Measurements from ENCODE around the gene APOL3. TPM values are rescaled to one million over a fixed set of nuclear protein-coding genes. Genes with fewer than 3 reads are reported as not detected.
"Not testable (repeated sequence)": the region's sequence is repeated elsewhere in the genome, so short reads cannot be mapped to it uniquely, and the experiment has no call there.

The APOL3 gene
- total RNA-seq, 1 experiment from 2014 or later, result 0.44 TPM

GRCh38 chr22:36144886-36145541, 15.5 kb downstream of the APOL3 start:
- TF ChIP-seq CTCF (IDR thresholded peaks at IDR 0.05; ENCODE audit: unreplicated experiment), result peak; percentile 87
- H3K4me1 Mint-ChIP-seq (ENCODE audit: insufficient read depth, unreplicated experiment), result peaks cover 23% of the 10 kb centered on the region
- H3K36me3 Mint-ChIP-seq (ENCODE audit: insufficient read depth, unreplicated experiment), result peaks cover 9% of the 10 kb centered on the region
- H3K9me3 Mint-ChIP-seq (ENCODE audit: unreplicated experiment), result no peaks in the 10 kb centered on the region
- ChIA-PET POLR2A (interaction anchor here (1.0 kb wide), 1 partner anchor 93 kb away, joined by 3 read pairs; no protein-coding TSS in a partner anchor), CTCF (interaction anchor here (0.7 to 3.1 kb wide), 19 partner anchors 11 to 1114 kb away, joined by 3 to 25 read pairs (median 4); partner anchors contain the start of gene APOL2)
- peak; percentile 62 for DNase-seq (ENCODE audit: unreplicated experiment)
- no TSS peak for BruUV-seq (replicated peaks)
- no peak overlapping the region for H3K27ac Mint-ChIP-seq (ENCODE audit: low read depth, unreplicated experiment)
- no peak overlapping the region for H3K4me3 Mint-ChIP-seq (ENCODE audit: unreplicated experiment)
- intact Hi-C loops (cut with micrococcal nuclease), result loop anchor here (1.0 to 2.0 kb wide), 4 partner anchors 35 to 132 kb away; partner anchors contain the start of gene APOL2
- peaks cover 32% of the 10 kb centered on the region for H3K27me3 Mint-ChIP-seq (ENCODE audit: insufficient read depth, unreplicated experiment)

- ChIA-PET POLR2A (interaction anchor here (1.2 kb wide), 1 partner anchor 33 kb away, joined by 3 read pairs; no protein-coding TSS in a partner anchor), CTCF (interaction anchor here (1.2 to 3.1 kb wide), 6 partner anchors 34 to 141 kb away, joined by 4 to 25 read pairs (median 7); partner anchors contain the start of gene APOL2)
- no peak for DNase-seq (ENCODE audit: unreplicated experiment)
- peaks cover 15% of the 10 kb centered on the region for H3K4me1 Mint-ChIP-seq (ENCODE audit: insufficient read depth, unreplicated experiment)
- TF ChIP-seq CTCF (IDR thresholded peaks at IDR 0.05; ENCODE audit: unreplicated experiment), result no peak
- no peak overlapping the region for H3K4me3 Mint-ChIP-seq (ENCODE audit: unreplicated experiment)
- H3K27me3 Mint-ChIP-seq (ENCODE audit: insufficient read depth, unreplicated experiment), result peaks cover 32% of the 10 kb centered on the region
- intact Hi-C loops (cut with micrococcal nuclease), result loop anchor here (2.0 kb wide), 1 partner anchor 133 kb away; no protein-coding TSS in a partner anchor
- BruUV-seq (replicated peaks), result no TSS peak
- no peak overlapping the region for H3K27ac Mint-ChIP-seq (ENCODE audit: low read depth, unreplicated experiment)
- no peaks in the 10 kb centered on the region for H3K9me3 Mint-ChIP-seq (ENCODE audit: unreplicated experiment)
- H3K36me3 Mint-ChIP-seq (ENCODE audit: insufficient read depth, unreplicated experiment), result peaks cover 9% of the 10 kb centered on the region
These were observed 16.6 kb downstream of the APOL3 start for GRCh38 chr22:36143956-36144355.

DNA sequence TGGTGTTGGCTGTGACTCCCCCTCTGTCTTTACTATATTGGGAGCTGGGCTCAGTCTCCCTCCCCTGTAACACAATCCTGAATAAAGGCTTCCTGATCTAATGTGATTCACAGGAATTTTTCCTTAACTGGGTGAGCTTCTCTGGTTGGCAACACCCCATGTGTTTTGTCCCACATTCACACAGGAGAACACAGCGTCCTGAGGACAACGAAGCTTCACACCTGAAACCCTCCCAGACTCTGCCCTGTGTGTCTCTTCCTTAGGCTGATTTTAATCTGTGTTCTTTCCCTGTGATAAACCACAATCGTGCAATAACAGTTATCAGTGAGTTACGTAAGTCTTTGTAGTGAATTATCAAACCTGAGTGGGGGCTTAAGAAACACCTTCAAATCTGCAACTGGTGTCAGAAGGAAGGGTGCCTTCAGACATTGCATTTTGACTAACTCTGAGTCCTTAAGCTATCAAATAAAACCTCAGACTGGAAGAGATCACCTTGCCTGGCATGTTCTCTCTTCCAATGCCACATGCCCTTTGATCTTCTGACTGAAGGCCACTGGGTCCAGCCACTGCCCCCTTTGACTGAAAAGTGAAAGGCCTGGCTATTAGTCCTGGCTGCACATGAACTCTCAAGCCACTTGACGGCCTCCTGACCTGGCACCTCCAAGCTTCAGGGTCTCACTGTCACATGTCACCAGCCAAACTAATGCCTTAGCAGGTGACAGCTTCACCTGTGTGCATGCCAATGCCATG, 17.3 kb downstream of the APOL3 start:
- peaks cover 15% of the 10 kb centered on the region for H3K4me1 Mint-ChIP-seq (ENCODE audit: insufficient read depth, unreplicated experiment)
- intact Hi-C loops (cut with micrococcal nuclease), result no loop called here
- no peak for TF ChIP-seq CTCF (IDR thresholded peaks at IDR 0.05; ENCODE audit: unreplicated experiment)
- no peak overlapping the region for H3K27ac Mint-ChIP-seq (ENCODE audit: low read depth, unreplicated experiment)
- peaks cover 9% of the 10 kb centered on the region for H3K36me3 Mint-ChIP-seq (ENCODE audit: insufficient read depth, unreplicated experiment)
- H3K4me3 Mint-ChIP-seq (ENCODE audit: unreplicated experiment), result no peak overlapping the region
- ChIA-PET POLR2A (interaction anchor here (0.7 to 1.2 kb wide), 3 partner anchors 9 to 96 kb away, joined by 3 to 5 read pairs (median 3); partner anchors contain the start of gene APOL2), CTCF (interaction anchor here (0.6 to 3.1 kb wide), 6 partner anchors 20 to 135 kb away, joined by 3 to 25 read pairs (median 8); partner anchors contain the start of gene APOL2)
- BruUV-seq (replicated peaks), result no TSS peak
- no peak for DNase-seq (ENCODE audit: unreplicated experiment)
- H3K9me3 Mint-ChIP-seq (ENCODE audit: unreplicated experiment), result no peaks in the 10 kb centered on the region
- peaks cover 32% of the 10 kb centered on the region for H3K27me3 Mint-ChIP-seq (ENCODE audit: insufficient read depth, unreplicated experiment)

GRCh38 chr22:36141481-36141880, 19.1 kb downstream of the APOL3 start:
- POLR2A ChIA-PET, result interaction anchor here (0.7 to 1.6 kb wide), 2 partner anchors 10 to 96 kb away, joined by 3 to 6 read pairs; no protein-coding TSS in a partner anchor
- DNase-seq (ENCODE audit: unreplicated experiment), result no peak
- H3K27me3 Mint-ChIP-seq (ENCODE audit: insufficient read depth, unreplicated experiment), result peaks cover 32% of the 10 kb centered on the region
- CTCF ChIA-PET, result interaction anchor here (0.6 to 2.3 kb wide), 9 partner anchors 15 to 475 kb away, joined by 3 to 13 read pairs (median 3); partner anchors contain the start of gene APOL2
- intact Hi-C loops (cut with micrococcal nuclease), result no loop called here
- no TSS peak for BruUV-seq (replicated peaks)
- no peaks in the 10 kb centered on the region for H3K9me3 Mint-ChIP-seq (ENCODE audit: unreplicated experiment)
- peaks cover 5% of the 10 kb centered on the region for H3K36me3 Mint-ChIP-seq (ENCODE audit: insufficient read depth, unreplicated experiment)
- no peak overlapping the region for H3K4me3 Mint-ChIP-seq (ENCODE audit: unreplicated experiment)
- peaks cover 15% of the 10 kb centered on the region for H3K4me1 Mint-ChIP-seq (ENCODE audit: insufficient read depth, unreplicated experiment)
- no peak overlapping the region for H3K27ac Mint-ChIP-seq (ENCODE audit: low read depth, unreplicated experiment)
- TF ChIP-seq CTCF (IDR thresholded peaks at IDR 0.05; ENCODE audit: unreplicated experiment), result no peak

GRCh38 chr22:36138709-36139108, 21.8 kb downstream of the APOL3 start:
- H3K36me3 Mint-ChIP-seq (ENCODE audit: insufficient read depth, unreplicated experiment); H3K4me3 Mint-ChIP-seq (ENCODE audit: unreplicated experiment); H3K9me3 Mint-ChIP-seq (ENCODE audit: unreplicated experiment); H3K27ac Mint-ChIP-seq (ENCODE audit: low read depth, unreplicated experiment); DNase-seq (ENCODE audit: unreplicated experiment); H3K4me1 Mint-ChIP-seq (ENCODE audit: insufficient read depth, unreplicated experiment); BruUV-seq (replicated peaks); intact Hi-C loops (cut with micrococcal nuclease); POLR2A ChIA-PET: not testable (repeated sequence)
- CTCF ChIA-PET, result interaction anchor here (0.9 to 1.3 kb wide), 2 partner anchors 73 to 762 kb away, joined by 3 to 5 read pairs; no protein-coding TSS in a partner anchor
- H3K27me3 Mint-ChIP-seq (ENCODE audit: insufficient read depth, unreplicated experiment), result peaks cover 35% of the 10 kb centered on the region

Measured in MCF 10A (cell line).